GM12874 (cell line): ENCODE results near the gene NR1H4.

Source experiments
- TF ChIP-seq, protein P1 (sequence below): IDR thresholded peaks from 2 replicates; pipeline ENCODE4 v1.5.1; 2011; ENCODE audit warnings: low read depth, mild to moderate bottlenecking, control low read depth, low read length, moderate library complexity; ENCODE audit not compliant: insufficient read depth

NR1H4 gene

DNA sequence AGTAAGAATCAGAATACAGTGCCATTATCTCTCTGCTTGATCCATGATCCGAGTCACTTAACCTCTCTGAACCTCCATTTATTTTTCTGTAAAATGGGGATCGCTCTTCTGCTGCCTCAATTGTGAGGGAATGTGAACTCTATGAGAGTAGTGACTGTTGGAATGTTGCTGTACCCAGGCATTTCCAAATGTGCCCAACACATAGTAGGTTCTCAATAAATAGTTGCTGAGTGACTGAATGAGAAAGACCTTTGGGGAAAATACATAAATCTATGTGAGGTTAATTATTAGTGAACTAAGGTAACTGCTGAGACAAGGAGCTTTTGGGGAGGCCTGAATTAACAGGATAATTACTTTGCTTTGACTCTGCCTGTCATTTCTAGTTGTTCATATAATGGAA lies 33.9 kb upstream of the NR1H4 start:
- TF ChIP-seq, protein P1, sequence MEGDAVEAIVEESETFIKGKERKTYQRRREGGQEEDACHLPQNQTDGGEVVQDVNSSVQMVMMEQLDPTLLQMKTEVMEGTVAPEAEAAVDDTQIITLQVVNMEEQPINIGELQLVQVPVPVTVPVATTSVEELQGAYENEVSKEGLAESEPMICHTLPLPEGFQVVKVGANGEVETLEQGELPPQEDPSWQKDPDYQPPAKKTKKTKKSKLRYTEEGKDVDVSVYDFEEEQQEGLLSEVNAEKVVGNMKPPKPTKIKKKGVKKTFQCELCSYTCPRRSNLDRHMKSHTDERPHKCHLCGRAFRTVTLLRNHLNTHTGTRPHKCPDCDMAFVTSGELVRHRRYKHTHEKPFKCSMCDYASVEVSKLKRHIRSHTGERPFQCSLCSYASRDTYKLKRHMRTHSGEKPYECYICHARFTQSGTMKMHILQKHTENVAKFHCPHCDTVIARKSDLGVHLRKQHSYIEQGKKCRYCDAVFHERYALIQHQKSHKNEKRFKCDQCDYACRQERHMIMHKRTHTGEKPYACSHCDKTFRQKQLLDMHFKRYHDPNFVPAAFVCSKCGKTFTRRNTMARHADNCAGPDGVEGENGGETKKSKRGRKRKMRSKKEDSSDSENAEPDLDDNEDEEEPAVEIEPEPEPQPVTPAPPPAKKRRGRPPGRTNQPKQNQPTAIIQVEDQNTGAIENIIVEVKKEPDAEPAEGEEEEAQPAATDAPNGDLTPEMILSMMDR = no peak

DNA sequence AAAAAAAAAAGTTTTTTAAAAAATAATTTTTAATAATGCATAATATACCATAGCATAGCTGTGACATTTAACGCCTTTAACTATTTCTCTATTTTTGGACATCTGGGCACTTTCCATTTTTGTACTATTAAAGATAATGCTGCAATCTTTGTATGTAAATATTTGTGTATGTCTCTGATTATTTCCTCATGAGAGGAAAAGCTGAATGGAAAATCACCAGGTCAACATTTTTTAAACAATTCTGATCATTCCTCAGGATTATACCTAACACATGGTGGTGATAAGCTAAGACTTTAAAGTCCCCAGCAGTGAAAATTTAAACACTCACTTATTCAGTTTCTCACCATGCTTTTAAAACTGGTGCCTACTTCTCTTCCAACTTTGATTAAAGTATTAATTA lies 31.3 kb upstream of the NR1H4 start:
- TF ChIP-seq, protein P1 = no peak

DNA sequence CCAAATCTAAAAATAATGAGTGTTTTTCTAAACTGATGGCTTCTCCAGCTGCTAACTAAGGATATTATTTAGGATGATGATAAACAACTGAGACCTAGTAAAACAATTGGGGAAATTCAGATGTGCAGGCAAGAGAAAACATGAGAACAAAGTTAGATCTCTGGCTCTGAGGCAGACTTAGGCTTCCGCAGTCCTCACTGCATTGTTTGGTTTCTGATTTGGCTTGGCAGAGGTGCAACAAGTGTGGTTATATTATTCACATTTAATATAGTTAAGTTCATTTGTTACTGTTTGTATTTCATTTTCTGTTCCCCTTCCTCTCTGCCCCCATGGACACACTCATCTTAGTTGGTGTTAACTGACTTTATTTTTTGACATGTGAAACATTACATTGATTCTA lies 30.2 kb upstream of the NR1H4 start:
- TF ChIP-seq, protein P1 = no peak

DNA sequence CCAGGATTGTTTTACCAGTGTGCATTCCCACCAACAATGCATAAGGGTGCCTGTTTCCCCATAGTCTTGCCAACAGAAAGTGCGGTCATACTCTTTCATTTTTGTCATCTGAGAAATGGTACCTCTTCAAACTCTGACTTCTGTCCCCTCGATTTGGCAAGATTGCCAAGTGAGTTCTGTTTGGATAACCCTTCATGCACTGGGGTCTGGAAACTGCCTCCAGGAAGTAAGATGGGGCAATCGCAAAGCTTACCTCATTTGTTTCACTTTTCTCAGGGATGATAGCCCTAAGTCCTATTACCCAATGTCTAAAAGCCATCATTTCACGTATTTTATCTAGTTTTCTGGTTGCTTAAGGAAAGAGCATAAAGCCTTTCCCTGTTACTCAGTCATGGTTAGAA lies 28.6 kb upstream of the NR1H4 start:
- TF ChIP-seq, protein P1 = no peak

DNA sequence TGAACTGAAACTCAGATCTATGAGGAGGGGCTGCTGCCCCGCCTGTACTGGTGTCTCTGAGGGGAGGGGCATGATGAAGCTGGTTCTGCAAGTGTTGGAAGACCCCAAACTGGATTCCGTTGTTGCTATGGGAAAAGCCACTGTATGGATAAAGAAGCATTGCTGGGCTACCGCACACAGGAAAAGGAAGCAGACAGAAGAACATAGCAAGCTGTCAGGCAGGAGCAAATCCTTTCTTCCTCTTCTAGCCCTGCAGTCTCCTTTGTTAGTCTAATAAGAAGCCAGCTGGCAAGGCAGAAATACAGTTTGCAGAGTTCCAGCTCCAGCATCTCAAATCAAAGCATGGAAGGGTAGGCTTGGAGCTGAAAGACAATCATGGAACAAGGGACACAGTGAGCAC lies 26.3 kb upstream of the NR1H4 start:
- TF ChIP-seq, protein P1 = no peak

DNA sequence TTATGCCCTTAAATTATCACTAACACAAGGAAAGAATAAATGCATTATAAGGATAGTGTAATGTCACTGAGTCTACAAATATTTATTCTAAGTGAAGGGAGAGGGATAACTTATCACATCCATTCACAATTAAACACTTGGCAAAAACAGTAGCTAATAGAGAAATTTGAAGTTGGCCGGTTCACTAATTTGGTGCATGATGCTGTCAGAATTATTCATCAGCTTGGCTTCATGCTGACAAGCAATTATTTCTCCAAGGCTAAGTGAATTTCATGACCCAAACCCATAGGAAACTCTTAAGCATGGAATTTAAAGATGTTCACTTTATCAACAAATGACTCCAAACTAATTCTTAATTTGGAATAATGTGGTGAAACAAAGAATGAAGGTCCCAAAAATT lies 25.0 kb upstream of the NR1H4 start:
- TF ChIP-seq, protein P1 = no peak

DNA sequence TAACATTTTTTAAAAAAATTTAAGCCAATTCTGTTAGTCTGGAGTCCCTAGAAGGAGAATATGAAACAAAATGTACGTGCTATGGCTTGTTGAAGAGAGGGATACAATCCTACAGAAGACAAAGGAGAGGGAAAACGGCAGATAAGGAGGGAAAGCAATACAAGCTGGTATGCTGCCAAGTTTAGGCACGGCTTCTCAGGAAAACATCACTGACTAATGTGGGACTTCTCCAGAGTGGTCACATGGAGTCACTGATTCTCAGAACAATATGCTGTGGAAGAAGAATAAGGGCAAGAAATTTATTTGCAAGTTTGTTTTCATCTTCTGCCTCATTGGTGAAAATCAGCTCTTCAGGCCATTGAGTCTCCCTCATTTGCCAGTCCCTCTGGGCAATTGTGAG lies 22.9 kb upstream of the NR1H4 start:
- TF ChIP-seq, protein P1 = no peak

DNA sequence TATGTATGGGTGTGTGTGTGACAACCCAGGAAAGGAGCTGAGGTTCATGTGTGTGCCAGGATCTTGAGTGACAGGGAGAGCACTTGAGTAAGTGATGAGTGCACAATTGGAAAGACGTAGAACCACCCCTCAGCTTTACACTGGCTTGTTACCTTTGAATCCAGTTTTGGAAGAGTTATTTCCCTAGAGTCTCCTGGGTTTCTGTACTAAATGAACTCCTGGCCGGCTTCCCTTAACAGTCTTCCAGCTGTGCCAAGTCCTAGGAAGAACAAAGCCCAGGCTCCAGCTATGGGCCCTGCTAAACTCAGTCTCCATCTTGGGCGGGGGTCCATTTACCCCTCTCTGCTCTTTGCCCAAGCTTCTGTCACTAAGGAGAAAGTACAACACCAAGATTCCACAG lies 19.7 kb upstream of the NR1H4 start:
- TF ChIP-seq, protein P1 = no peak
